Osteoblast (primary cell): Measurements from ENCODE around the gene EN2. TPM values are rescaled to one million over a fixed set of nuclear protein-coding genes. Genes with fewer than 3 reads are reported as not detected.
A peak's percentile ranks its signal among the peaks of the same experiment; 100 is the strongest.

Experiments used
- DNase-seq: peaks from one replicate; pipeline ENCODE4 v3.0.0; 2011; ENCODE audit warnings: low spot score, mixed read lengths; ENCODE audit not compliant: insufficient read length; ENCODE audit errors: missing footprints
- H2AFZ ChIP-seq: 2 replicates; pipeline ENCODE4 v1.6.0; 2011; ENCODE audit warnings: mild to moderate bottlenecking, low read length
- H3K27ac ChIP-seq: 2 replicates; pipeline ENCODE4 v1.5.1; 2011; ENCODE audit warnings: mild to moderate bottlenecking, low read depth, low read length, moderate library complexity
- H3K27me3 ChIP-seq: 2 replicates; pipeline ENCODE4 v1.6.0; 2012; ENCODE audit warnings: mild to moderate bottlenecking, control low read depth, inconsistent platforms, low read length, moderate library complexity; ENCODE audit not compliant: insufficient read depth
- H3K36me3 ChIP-seq: 2 replicates; pipeline ENCODE4 v1.5.1; 2011; ENCODE audit warnings: mild to moderate bottlenecking, low read length, control low read depth, moderate library complexity; ENCODE audit not compliant: insufficient read depth
- H3K4me1 ChIP-seq: 2 replicates; pipeline ENCODE4 v1.5.1; 2011; ENCODE audit warnings: mild to moderate bottlenecking, low read length, control low read depth, moderate library complexity; ENCODE audit not compliant: insufficient read depth
- H3K4me2 ChIP-seq: 2 replicates; pipeline ENCODE4 v1.6.0; 2011; ENCODE audit warnings: mild to moderate bottlenecking, low read length; ENCODE audit not compliant: insufficient read depth
- H3K4me3 ChIP-seq: fragments of 200-600 bp; sonication (generic); 3 replicates; pipeline ENCODE4 v1.5.1; 2012; ENCODE audit warnings: mild to moderate bottlenecking, low read length, inconsistent platforms; ENCODE audit not compliant: insufficient read depth
- H3K79me2 ChIP-seq: 2 replicates; pipeline ENCODE4 v1.6.0; 2012; ENCODE audit warnings: mild to moderate bottlenecking, low read length, control low read depth, inconsistent platforms; ENCODE audit not compliant: insufficient read depth
- H3K9me3 ChIP-seq: 2 replicates; pipeline ENCODE4 v1.5.1; 2011; ENCODE audit warnings: low read depth, low read length, control low read depth
- H4K20me1 ChIP-seq: 2 replicates; pipeline ENCODE4 v1.6.0; 2012; ENCODE audit warnings: mild to moderate bottlenecking, low read length, control low read depth; ENCODE audit not compliant: insufficient read depth
- CTCF ChIP-seq: IDR thresholded peaks from 2 replicates; pipeline ENCODE4 v1.5.1; 2011; ENCODE audit warnings: mild to moderate bottlenecking, low read depth, low read length, moderate library complexity; ENCODE audit errors: extremely low read depth
- total RNA-seq: library from RNA; depleted of rRNA; stranded (reverse); fragments of >200 nt; gene quantifications from 2 replicates; pipeline ENCODE4 v1.2.3, GENCODE V29; 2012

Gene EN2
- total RNA-seq, 1 donor: under 0.01 TPM

GRCh38 chr7:155438777-155439176 is 19.2 kb upstream of the EN2 start:
- no peak overlapping the region for H2AFZ ChIP-seq
- H3K9me3 ChIP-seq: no peaks in the 10 kb centered on the region
- no peaks in the 10 kb centered on the region for H4K20me1 ChIP-seq
- TF ChIP-seq CTCF: no peak
- no peak overlapping the region for H3K4me2 ChIP-seq
- no peaks in the 10 kb centered on the region for H3K79me2 ChIP-seq
- no peaks in the 10 kb centered on the region for H3K36me3 ChIP-seq
- no peak overlapping the region for H3K4me3 ChIP-seq
- peaks cover 5% of the 10 kb centered on the region for H3K27me3 ChIP-seq
- no peak for DNase-seq
- H3K4me1 ChIP-seq: no peaks in the 10 kb centered on the region
- no peak overlapping the region for H3K27ac ChIP-seq

GRCh38 chr7:155439311-155440017 is 18.5 kb upstream of the EN2 start:
- Histone ChIP-seq H3K9me3 (no peaks in the 10 kb centered on the region), H2AFZ (no peak overlapping the region), H3K4me2 (no peak overlapping the region), H4K20me1 (no peaks in the 10 kb centered on the region), H3K79me2 (no peaks in the 10 kb centered on the region), H3K27me3 (peaks cover 5% of the 10 kb centered on the region), H3K27ac (no peak overlapping the region), H3K36me3 (no peaks in the 10 kb centered on the region), H3K4me1 (no peaks in the 10 kb centered on the region), H3K4me3 (no peak overlapping the region)
- peak; percentile 31 for DNase-seq
- no peak for TF ChIP-seq CTCF

- peak; percentile 63 for DNase-seq
- no peaks in the 10 kb centered on the region for H3K79me2 ChIP-seq
Measured at GRCh38 chr7:155440018-155440410, 17.9 kb upstream of the EN2 start.

More at GRCh38 chr7:155440018-155440410, 17.9 kb upstream of the EN2 start:
- Histone ChIP-seq H2AFZ (no peak overlapping the region), H3K4me1 (no peaks in the 10 kb centered on the region), H4K20me1 (no peaks in the 10 kb centered on the region), H3K27me3 (peaks cover 5% of the 10 kb centered on the region), H3K27ac (no peak overlapping the region), H3K9me3 (no peaks in the 10 kb centered on the region), H3K4me3 (no peak overlapping the region), H3K4me2 (no peak overlapping the region), H3K36me3 (no peaks in the 10 kb centered on the region)
- no peak for TF ChIP-seq CTCF
